Panc1 (cell line): Measurements from ENCODE around the gene BPIFA1.

Experiments used
- CTCF ChIP-seq: fragments of 450-650 bp; IDR thresholded peaks from 2 replicates; pipeline ENCODE4 v1.5.1; 2017; ENCODE audit warnings: mild to moderate bottlenecking
- POLR2AphosphoS5 ChIP-seq: IDR thresholded peaks from 2 replicates; pipeline ENCODE4 v1.6.1; 2012; ENCODE audit warnings: mild to moderate bottlenecking, low read depth, low read length, moderate library complexity
- SIN3A ChIP-seq: IDR thresholded peaks from 2 replicates; pipeline ENCODE4 v1.6.1; 2012; ENCODE audit warnings: low read depth, mild to moderate bottlenecking, low read length, moderate library complexity, borderline replicate concordance; ENCODE audit not compliant: insufficient read depth
- TCF7L2 ChIP-seq: IDR thresholded peaks from 2 replicates; pipeline ENCODE4 v1.6.1; 2011; ENCODE audit warnings: mild to moderate bottlenecking, low read depth, low read length, inconsistent platforms
- TF ChIP-seq, protein P1 (sequence below), 2 experiments: IDR thresholded peaks; 2 replicates each; pipeline ENCODE4 v1.6.1; 2011 to 2012; ENCODE audit warnings: low read depth in 2 of 2, control low read depth in 1 of 2, low read length in 1 of 2, mild to moderate bottlenecking in 1 of 2, moderate library complexity in 1 of 2; ENCODE audit not compliant: insufficient read depth in 1 of 2

DNA sequence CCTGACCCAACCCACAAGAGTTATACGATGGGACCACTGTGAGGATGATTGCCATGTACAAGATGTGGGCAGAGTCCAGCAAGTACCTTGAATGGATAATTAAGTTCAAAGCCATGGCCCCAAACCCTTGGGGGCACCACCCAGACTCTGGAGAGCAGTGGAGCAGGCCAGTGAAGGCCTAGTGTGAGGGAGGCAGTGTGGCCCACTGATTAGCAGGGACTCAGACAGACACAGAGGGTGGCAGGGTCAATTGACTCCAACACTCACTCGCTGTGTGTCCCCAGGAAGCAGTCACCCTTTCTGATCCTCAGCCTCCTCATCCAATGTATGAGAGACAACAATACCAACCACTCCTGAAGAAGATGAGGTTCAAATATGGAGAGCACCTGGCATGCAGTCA is 1.7 kb upstream of the BPIFA1 start:
- TF ChIP-seq CTCF (no peak), POLR2AphosphoS5 (no peak), SIN3A (no peak), TCF7L2 (no peak)
- TF ChIP-seq, protein P1, sequence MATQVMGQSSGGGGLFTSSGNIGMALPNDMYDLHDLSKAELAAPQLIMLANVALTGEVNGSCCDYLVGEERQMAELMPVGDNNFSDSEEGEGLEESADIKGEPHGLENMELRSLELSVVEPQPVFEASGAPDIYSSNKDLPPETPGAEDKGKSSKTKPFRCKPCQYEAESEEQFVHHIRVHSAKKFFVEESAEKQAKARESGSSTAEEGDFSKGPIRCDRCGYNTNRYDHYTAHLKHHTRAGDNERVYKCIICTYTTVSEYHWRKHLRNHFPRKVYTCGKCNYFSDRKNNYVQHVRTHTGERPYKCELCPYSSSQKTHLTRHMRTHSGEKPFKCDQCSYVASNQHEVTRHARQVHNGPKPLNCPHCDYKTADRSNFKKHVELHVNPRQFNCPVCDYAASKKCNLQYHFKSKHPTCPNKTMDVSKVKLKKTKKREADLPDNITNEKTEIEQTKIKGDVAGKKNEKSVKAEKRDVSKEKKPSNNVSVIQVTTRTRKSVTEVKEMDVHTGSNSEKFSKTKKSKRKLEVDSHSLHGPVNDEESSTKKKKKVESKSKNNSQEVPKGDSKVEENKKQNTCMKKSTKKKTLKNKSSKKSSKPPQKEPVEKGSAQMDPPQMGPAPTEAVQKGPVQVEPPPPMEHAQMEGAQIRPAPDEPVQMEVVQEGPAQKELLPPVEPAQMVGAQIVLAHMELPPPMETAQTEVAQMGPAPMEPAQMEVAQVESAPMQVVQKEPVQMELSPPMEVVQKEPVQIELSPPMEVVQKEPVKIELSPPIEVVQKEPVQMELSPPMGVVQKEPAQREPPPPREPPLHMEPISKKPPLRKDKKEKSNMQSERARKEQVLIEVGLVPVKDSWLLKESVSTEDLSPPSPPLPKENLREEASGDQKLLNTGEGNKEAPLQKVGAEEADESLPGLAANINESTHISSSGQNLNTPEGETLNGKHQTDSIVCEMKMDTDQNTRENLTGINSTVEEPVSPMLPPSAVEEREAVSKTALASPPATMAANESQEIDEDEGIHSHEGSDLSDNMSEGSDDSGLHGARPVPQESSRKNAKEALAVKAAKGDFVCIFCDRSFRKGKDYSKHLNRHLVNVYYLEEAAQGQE (IDR thresholded peaks at IDR 0.05; ENCODE audit: insufficient read depth in 1 of 2, low read depth in 2 of 2, low read length in 1 of 2): no peak
